H9 (cell line): Measurements from ENCODE around the gene KCNS3. TPM values are rescaled to one million over a fixed set of nuclear protein-coding genes. Genes with fewer than 3 reads are reported as not detected.

Experiments used
- DNase-seq: peaks from one replicate; pipeline ENCODE4 v3.0.0-alpha.2; 2017
- H2AFZ ChIP-seq: one replicate; pipeline ENCODE4 v1.6.1; 2013; ENCODE audit warnings: mild to moderate bottlenecking, low read length, control low read depth, moderate library complexity
- H2AK5ac ChIP-seq: 2 replicates; pipeline ENCODE4 v1.6.1; 2013; ENCODE audit warnings: low read length, control low read depth, mixed read lengths; ENCODE audit not compliant: insufficient read length
- H2BK120ac ChIP-seq: one replicate; pipeline ENCODE4 v1.6.1; 2013; ENCODE audit warnings: low read depth, mild to moderate bottlenecking, low read length, control low read depth, inconsistent platforms; ENCODE audit not compliant: poor library complexity, severe bottlenecking
- H2BK12ac ChIP-seq: 2 replicates; pipeline ENCODE4 v1.6.1; 2013; ENCODE audit warnings: low read length, control low read depth, mixed read lengths, low read depth; ENCODE audit not compliant: insufficient read length
- H2BK15ac ChIP-seq: 2 replicates; pipeline ENCODE4 v1.6.1; 2013; ENCODE audit warnings: low read depth, low read length, control low read depth
- H2BK20ac ChIP-seq: one replicate; pipeline ENCODE4 v1.6.1; 2013; ENCODE audit warnings: low read depth, mild to moderate bottlenecking, low read length, control low read depth, inconsistent platforms; ENCODE audit not compliant: poor library complexity, severe bottlenecking
- H2BK5ac ChIP-seq: 2 replicates; pipeline ENCODE4 v1.6.1; 2013; ENCODE audit warnings: low read length, control low read depth, mixed read lengths; ENCODE audit not compliant: insufficient read length
- H3K14ac ChIP-seq: 2 replicates; pipeline ENCODE4 v1.6.1; 2013; ENCODE audit warnings: low read length, control low read depth; ENCODE audit not compliant: insufficient read depth
- H3K18ac ChIP-seq: 2 replicates; pipeline ENCODE4 v1.6.1; 2013; ENCODE audit warnings: low read depth, mild to moderate bottlenecking, mixed read lengths, low read length, control low read depth; ENCODE audit not compliant: insufficient read length
- H3K23ac ChIP-seq: 2 replicates; pipeline ENCODE4 v1.6.1; 2013; ENCODE audit warnings: low read length, control low read depth, mixed read lengths, low read depth; ENCODE audit not compliant: insufficient read length
- H3K23me2 ChIP-seq: 2 replicates; pipeline ENCODE4 v1.6.1; 2013; ENCODE audit warnings: low read depth, mild to moderate bottlenecking, mixed read lengths, low read length, control low read depth; ENCODE audit not compliant: insufficient read length, poor library complexity, severe bottlenecking
- H3K27ac ChIP-seq: 2 replicates; pipeline ENCODE4 v1.5.1; 2013; ENCODE audit warnings: low read length, control low read depth, mixed read lengths, low read depth; ENCODE audit not compliant: insufficient read length
- H3K27me3 ChIP-seq: 2 replicates; pipeline ENCODE4 v1.6.1; 2013; ENCODE audit warnings: low read length, control low read depth, inconsistent platforms; ENCODE audit not compliant: insufficient read depth
- H3K4ac ChIP-seq: 2 replicates; pipeline ENCODE4 v1.6.1; 2013; ENCODE audit warnings: low read depth, mild to moderate bottlenecking, control low read depth, inconsistent platforms, low read length, moderate library complexity
- H3K4me1 ChIP-seq: 2 replicates; pipeline ENCODE4 v1.6.1; 2013; ENCODE audit warnings: low read length, control low read depth, inconsistent platforms; ENCODE audit not compliant: insufficient read depth
- H3K4me2 ChIP-seq: 2 replicates; pipeline ENCODE4 v1.6.1; 2013; ENCODE audit warnings: low read length, control low read depth, mixed read lengths; ENCODE audit not compliant: insufficient read length, insufficient read depth
- H3K56ac ChIP-seq: 2 replicates; pipeline ENCODE4 v1.6.1; 2013; ENCODE audit warnings: low read depth, mild to moderate bottlenecking, mixed read lengths, low read length, control low read depth; ENCODE audit not compliant: insufficient read length
- H3K79me1 ChIP-seq: 2 replicates; pipeline ENCODE4 v1.6.1; 2013; ENCODE audit warnings: low read depth, mild to moderate bottlenecking, moderate library complexity, low read length, control low read depth, inconsistent platforms; ENCODE audit not compliant: insufficient read depth, poor library complexity, severe bottlenecking
- H3K79me2 ChIP-seq: 2 replicates; pipeline ENCODE4 v1.6.1; 2013; ENCODE audit warnings: low read length, control low read depth, inconsistent platforms; ENCODE audit not compliant: insufficient read depth
- H3K9ac ChIP-seq: 2 replicates; pipeline ENCODE4 v1.6.1; 2013; ENCODE audit warnings: low read length, control low read depth, mixed read lengths; ENCODE audit not compliant: insufficient read length; ENCODE audit errors: extremely low read depth
- H3K9me3 ChIP-seq: one replicate; pipeline ENCODE4 v1.6.1; 2013; ENCODE audit warnings: low read depth, low read length, inconsistent platforms; ENCODE audit not compliant: control insufficient read depth
- H3T11ph ChIP-seq: one replicate; pipeline ENCODE4 v1.6.1; 2013; ENCODE audit warnings: mild to moderate bottlenecking, low read length, control low read depth, inconsistent platforms
- H4K20me1 ChIP-seq: one replicate; pipeline ENCODE4 v1.6.1; 2013; ENCODE audit not compliant: control insufficient read depth, insufficient read length, insufficient read depth
- H4K5ac ChIP-seq: 2 replicates; pipeline ENCODE4 v1.6.1; 2013; ENCODE audit warnings: low read depth, mild to moderate bottlenecking, mixed read lengths, low read length, control low read depth; ENCODE audit not compliant: insufficient read length
- H4K8ac ChIP-seq: replicated peaks from 2 replicates; pipeline ENCODE4 v1.6.1; 2013; ENCODE audit warnings: low read length, control low read depth, mixed read lengths, low read depth; ENCODE audit not compliant: insufficient read length
- H4K91ac ChIP-seq: 2 replicates; pipeline ENCODE4 v1.6.1; 2013; ENCODE audit warnings: low read depth, mild to moderate bottlenecking, moderate library complexity, mixed read lengths, low read length, control low read depth; ENCODE audit not compliant: insufficient read length
- H3K27ac Mint-ChIP-seq, 3 experiments: 2 replicates in 2 of 3; 3 replicates in 1 of 3; pipeline ENCODE4 v1.8.0; 2020 to 2021; ENCODE audit warnings: mixed read lengths in 3 of 3, mild to moderate bottlenecking in 1 of 3, moderate library complexity in 1 of 3
- H3K27me3 Mint-ChIP-seq: 2 replicates; pipeline ENCODE4 v1.8.0; 2021; ENCODE audit warnings: low read depth, mild to moderate bottlenecking, moderate library complexity, mixed read lengths
- H3K36me3 Mint-ChIP-seq, 3 experiments: 2 replicates in 2 of 3; 3 replicates in 1 of 3; pipeline ENCODE4 v1.8.0; 2020 to 2021; ENCODE audit warnings: low read depth in 3 of 3, mixed read lengths in 3 of 3; ENCODE audit not compliant: insufficient read depth in 1 of 3
- H3K4me1 Mint-ChIP-seq, 2 experiments: 2 replicates each; pipeline ENCODE4 v1.8.0; 2020; ENCODE audit warnings: mixed read lengths in 2 of 2
- H3K4me3 Mint-ChIP-seq, 2 experiments: 2 replicates in 1 of 2; 3 replicates in 1 of 2; pipeline ENCODE4 v1.8.0; 2020 to 2021; ENCODE audit warnings: mild to moderate bottlenecking in 2 of 2, mixed read lengths in 2 of 2, moderate library complexity in 1 of 2
- H3K9me3 Mint-ChIP-seq, 2 experiments: 2 replicates in 1 of 2; 3 replicates in 1 of 2; pipeline ENCODE4 v1.8.0; 2020; ENCODE audit warnings: mild to moderate bottlenecking in 2 of 2, mixed read lengths in 2 of 2, moderate library complexity in 1 of 2
- CTCF ChIP-seq: fragments of 200-600 bp; sonication (generic); conservative IDR thresholded peaks from 3 replicates; pipeline ENCODE4 v1.8.0; 2021; ENCODE audit warnings: antibody characterized with exemption, mild to moderate bottlenecking
- WGBS: extraction: QIAGEN DNeasy Blood & Tissue Kit; methylation state at CpG from one replicate; pipeline ENCODE4 v1.1.7; 2013; ENCODE audit warnings: missing lambda C conversion rate, low lambda C conversion rate, mixed read lengths; ENCODE audit not compliant: insufficient read length; ENCODE audit errors: extremely low coverage; 5-methylcytosine and 5-hydroxymethylcytosine counted together
- total RNA-seq: library from RNA; stranded (reverse); gene quantifications from 2 replicates; pipeline ENCODE4 v1.2.1, GENCODE V29; 2021

KCNS3 gene
- total RNA-seq, 1 experiment from 2014 or later: 8.0 TPM

- Histone ChIP-seq H4K5ac (no peak overlapping the region), H2BK20ac (no peak overlapping the region), H4K20me1 (no peaks in the 10 kb centered on the region), H3K23me2 (no peaks in the 10 kb centered on the region), H3K4me1 (no peaks in the 10 kb centered on the region), H3K27me3 (no peaks in the 10 kb centered on the region), H4K91ac (no peak overlapping the region), H2AK5ac (no peak overlapping the region), H3K4ac (no peak overlapping the region), H3K23ac (no peak overlapping the region), H3K9ac (no peak overlapping the region), H3K56ac (no peak overlapping the region), H3K18ac (no peak overlapping the region), H2BK120ac (no peak overlapping the region), H3K27ac (no peak overlapping the region), H2BK15ac (no peak overlapping the region), H3K14ac (no peak overlapping the region), H2BK12ac (no peak overlapping the region), H4K8ac (no peak overlapping the region), H3T11ph (no peak overlapping the region), H3K79me1 (no peaks in the 10 kb centered on the region), H3K9me3 (no peaks in the 10 kb centered on the region), H3K4me2 (no peak overlapping the region), H2AFZ (no peak overlapping the region), H3K79me2 (no peaks in the 10 kb centered on the region), H2BK5ac (no peak overlapping the region)
- Mint-ChIP-seq H3K4me1 (peaks cover 2 to 3% of the 10 kb centered on the region in 2 experiments; a peak in 2 of 4 replicates), H3K27ac (no peak overlapping the region), H3K9me3 (no peaks in the 10 kb centered on the region), H3K4me3 (no peak overlapping the region), H3K36me3 (no peaks in the 10 kb centered on the region), H3K27me3 (peaks cover 2% of the 10 kb centered on the region; the same call in 1 of the 2 replicates)
- no peak for TF ChIP-seq CTCF
- DNase-seq: no peak
- no CpG with 5 or more reads among the region's 2 CpGs for WGBS
These were observed 31.2 kb upstream of the KCNS3 start for GRCh38 chr2:17847236-17847635.
